ENCODE results near the gene OR11G2.
"Not testable (repeated sequence)": the region's sequence is repeated elsewhere in the genome, so short reads cannot be mapped to it uniquely, and the experiment has no call there.

OR11G2 gene, protein sequence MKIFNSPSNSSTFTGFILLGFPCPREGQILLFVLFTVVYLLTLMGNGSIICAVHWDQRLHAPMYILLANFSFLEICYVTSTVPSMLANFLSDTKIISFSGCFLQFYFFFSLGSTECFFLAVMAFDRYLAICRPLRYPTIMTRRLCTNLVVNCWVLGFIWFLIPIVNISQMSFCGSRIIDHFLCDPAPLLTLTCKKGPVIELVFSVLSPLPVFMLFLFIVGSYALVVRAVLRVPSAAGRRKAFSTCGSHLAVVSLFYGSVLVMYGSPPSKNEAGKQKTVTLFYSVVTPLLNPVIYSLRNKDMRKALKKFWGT

GRCh38 chr14:20190596-20190995, at the start of gene OR11G2:
TSS of gene OR11G2 (plus strand) at chr14:20190896. CDS start at chr14:20197438, 6,542 bp downstream.
- TF ChIP-seq, protein P1, sequence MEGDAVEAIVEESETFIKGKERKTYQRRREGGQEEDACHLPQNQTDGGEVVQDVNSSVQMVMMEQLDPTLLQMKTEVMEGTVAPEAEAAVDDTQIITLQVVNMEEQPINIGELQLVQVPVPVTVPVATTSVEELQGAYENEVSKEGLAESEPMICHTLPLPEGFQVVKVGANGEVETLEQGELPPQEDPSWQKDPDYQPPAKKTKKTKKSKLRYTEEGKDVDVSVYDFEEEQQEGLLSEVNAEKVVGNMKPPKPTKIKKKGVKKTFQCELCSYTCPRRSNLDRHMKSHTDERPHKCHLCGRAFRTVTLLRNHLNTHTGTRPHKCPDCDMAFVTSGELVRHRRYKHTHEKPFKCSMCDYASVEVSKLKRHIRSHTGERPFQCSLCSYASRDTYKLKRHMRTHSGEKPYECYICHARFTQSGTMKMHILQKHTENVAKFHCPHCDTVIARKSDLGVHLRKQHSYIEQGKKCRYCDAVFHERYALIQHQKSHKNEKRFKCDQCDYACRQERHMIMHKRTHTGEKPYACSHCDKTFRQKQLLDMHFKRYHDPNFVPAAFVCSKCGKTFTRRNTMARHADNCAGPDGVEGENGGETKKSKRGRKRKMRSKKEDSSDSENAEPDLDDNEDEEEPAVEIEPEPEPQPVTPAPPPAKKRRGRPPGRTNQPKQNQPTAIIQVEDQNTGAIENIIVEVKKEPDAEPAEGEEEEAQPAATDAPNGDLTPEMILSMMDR (IDR thresholded peaks at IDR 0.05; ENCODE audit: low read depth, low read length), result no peak
- no peak for DNase-seq (ENCODE audit: extremely low read depth, low read depth)

GRCh38 chr14:20143911-20144310, 46.8 kb upstream of the OR11G2 start:
- TF ChIP-seq, protein P1 (IDR thresholded peaks at IDR 0.05; ENCODE audit: low read depth, low read length), result no peak
- no peak for DNase-seq (ENCODE audit: extremely low read depth, low read depth)

- TF ChIP-seq, protein P1 (IDR thresholded peaks at IDR 0.05; ENCODE audit: low read depth, low read length), result no peak
- DNase-seq (ENCODE audit: extremely low read depth, low read depth), result no peak
Measured at GRCh38 chr14:20144820-20145219, 45.9 kb upstream of the OR11G2 start.

GRCh38 chr14:20164462-20164861, 26.2 kb upstream of the OR11G2 start:
- DNase-seq (ENCODE audit: extremely low read depth, low read depth), result no peak
- TF ChIP-seq, protein P1 (IDR thresholded peaks at IDR 0.05; ENCODE audit: low read depth, low read length), result no peak

- TF ChIP-seq, protein P1 (IDR thresholded peaks at IDR 0.05; ENCODE audit: low read depth, low read length), result no peak
Measured at GRCh38 chr14:20167091-20167490, 23.6 kb upstream of the OR11G2 start.

GRCh38 chr14:20169852-20170251, 20.8 kb upstream of the OR11G2 start:
- DNase-seq (ENCODE audit: extremely low read depth, low read depth), result not testable (repeated sequence)

More at GRCh38 chr14:20167091-20167490, 23.6 kb upstream of the OR11G2 start:
- no peak for DNase-seq (ENCODE audit: extremely low read depth, low read depth)

DNA sequence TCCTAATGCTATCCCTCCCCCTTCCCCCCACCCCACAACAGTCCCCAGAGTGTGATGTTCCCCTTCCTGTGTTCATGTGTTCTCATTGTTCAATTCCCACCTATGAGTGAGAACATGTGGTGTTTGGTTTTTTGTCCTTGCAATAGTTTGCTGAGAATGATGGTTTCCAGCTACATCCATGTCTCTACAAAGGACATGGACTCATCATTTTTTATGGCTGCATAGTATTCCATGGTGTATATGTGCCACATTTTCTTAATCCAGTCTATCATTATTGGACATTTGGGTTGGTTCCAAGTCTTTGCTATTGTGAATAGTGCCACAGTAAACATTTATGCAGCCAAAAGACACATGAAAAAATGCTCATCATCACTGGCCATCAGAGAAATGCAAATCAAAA, 16.5 kb upstream of the OR11G2 start:
- not testable (repeated sequence) for DNase-seq (ENCODE audit: extremely low read depth, low read depth)

GRCh38 chr14:20176330-20176729, 14.4 kb upstream of the OR11G2 start:
- no peak for DNase-seq (ENCODE audit: extremely low read depth, low read depth)
- TF ChIP-seq, protein P1 (IDR thresholded peaks at IDR 0.05; ENCODE audit: low read depth, low read length), result no peak
